HepG2 (cell line): ENCODE results near the gene CEP120. TPM values are rescaled to one million over a fixed set of nuclear protein-coding genes. Genes with fewer than 3 reads are reported as not detected.

Experiments
- ATAC-seq: fragments of 200-7000 bp; cut with Tn5 transposase; 3 replicates; pipeline ENCODE4 v1.9.1; 2020; ENCODE audit warnings: mild to moderate bottlenecking, moderate library complexity
- BruUV-seq: library from RNA; stranded (reverse); fragments of 400-500 nt; replicated peaks from 2 replicates; lab custom pipeline; 2021; lab: Mats Ljungman, UMichigan
- CTCF ChIA-PET: fragments of 300-600 bp; formaldehyde crosslinking; extraction: SDS; loops from one replicate; lab custom pipeline; 2021; ENCODE audit warnings: low total read pairs, inconsistent platforms, low intra/inter-chr PET ratio; lab: Yijun Ruan, JAX
- POLR2A ChIA-PET: fragments of 350-600 bp; sonication (Branson Sonifier 250); formaldehyde crosslinking; loops from one replicate; lab custom pipeline; 2020; ENCODE audit warnings: antibody characterized with exemption, inconsistent platforms; lab: Yijun Ruan, JAX
- DNase-seq: peaks from one replicate; pipeline ENCODE4 v3.0.0-alpha.2; 2015; ENCODE audit warnings: low spot score
- FAIRE-seq: peaks from 3 replicates; lab custom pipeline; 2011; peaks lifted over from hg19 to GRCh38; lab: Jason Lieb, UNC
- H2AFZ ChIP-seq: one replicate; pipeline ENCODE4 v1.6.1; 2011; ENCODE audit warnings: low read length, inconsistent platforms
- H3K27ac ChIP-seq: fragments of 300-600 bp; 3 replicates; pipeline ENCODE4 v1.8.0; 2011; ENCODE audit warnings: mixed run types, mild to moderate bottlenecking, mixed read lengths, low read length, inconsistent platforms; ENCODE audit not compliant: insufficient read depth; ENCODE audit errors: extremely low read length
- H3K27me3 ChIP-seq, 2 experiments: fragments of 200-600 bp in 1 of 2; 2 replicates in 1 of 2; 3 replicates in 1 of 2; pipeline versions ENCODE4 v1.6.0 to v1.8.0; 2011; ENCODE audit warnings: low read length in 2 of 2, mild to moderate bottlenecking in 2 of 2, moderate library complexity in 2 of 2, inconsistent platforms in 1 of 2; ENCODE audit not compliant: insufficient read depth in 2 of 2, control insufficient read depth in 1 of 2
- H3K36me3 ChIP-seq, 2 experiments: fragments of 200-600 bp in 1 of 2; replicated peaks in 1 of 2; 2 replicates in 1 of 2; 3 replicates in 1 of 2; pipeline versions ENCODE4 v1.5.1 to v1.8.0; 2011; ENCODE audit warnings: low read length in 2 of 2, inconsistent platforms in 1 of 2; ENCODE audit not compliant: insufficient read depth in 2 of 2, control insufficient read depth in 1 of 2
- H3K4me1 ChIP-seq: 2 replicates; pipeline ENCODE4 v1.5.1; 2012; ENCODE audit warnings: low read length, inconsistent platforms; ENCODE audit not compliant: insufficient read depth
- H3K4me2 ChIP-seq: 2 replicates; pipeline ENCODE4 v1.6.0; 2011; ENCODE audit warnings: low read depth, low read length, inconsistent platforms
- H3K4me3 ChIP-seq, 3 experiments: fragments of 200-600 bp in 1 of 3; sonication (generic), shearing (Covaris generic) in 1 of 3; replicated peaks in 1 of 3; 2 replicates each; pipeline ENCODE4 v1.5.1; 2011 to 2016; ENCODE audit warnings: low read length in 3 of 3, inconsistent platforms in 2 of 3, low read depth in 2 of 3, mild to moderate bottlenecking in 2 of 3, control low read depth in 1 of 3, mixed read lengths in 1 of 3; ENCODE audit not compliant: insufficient read depth in 1 of 3
- H3K79me2 ChIP-seq: one replicate; pipeline ENCODE4 v1.6.1; 2011; ENCODE audit warnings: low read length, inconsistent platforms; ENCODE audit not compliant: insufficient read depth
- H3K9ac ChIP-seq: 2 replicates; pipeline ENCODE4 v1.6.0; 2011; ENCODE audit warnings: mild to moderate bottlenecking, low read depth, low read length, inconsistent platforms; ENCODE audit not compliant: insufficient read depth
- H3K9me3 ChIP-seq: 2 replicates; pipeline ENCODE4 v1.5.1; 2012; ENCODE audit warnings: mild to moderate bottlenecking, low read length
- H4K20me1 ChIP-seq: 2 replicates; pipeline ENCODE4 v1.6.0; 2011; ENCODE audit warnings: inconsistent platforms, mild to moderate bottlenecking, low read length, moderate library complexity; ENCODE audit not compliant: insufficient read depth
- ATF1 ChIP-seq: IDR thresholded peaks from 2 replicates; pipeline ENCODE4 v1.6.1; 2016; ENCODE audit warnings: mild to moderate bottlenecking, control low read depth
- CENPBD1 ChIP-seq: sonication (generic); formaldehyde crosslinking; IDR thresholded peaks from 2 replicates; pipeline ENCODE4 v1.8.0; 2022; ENCODE audit warnings: missing genetic modification reagents, low read depth, mild to moderate bottlenecking, borderline replicate concordance
- HDAC6 ChIP-seq: fragments of 200-600 bp; sonication (generic); IDR thresholded peaks from 2 replicates; pipeline ENCODE4 v1.7.0; 2017; ENCODE audit warnings: mild to moderate bottlenecking, antibody characterized with exemption, low read length, low read depth
- HMG20B ChIP-seq: conservative IDR thresholded peaks from 2 replicates; pipeline ENCODE4 v1.6.1; 2016; ENCODE audit warnings: missing genetic modification reagents, missing compliant biosample characterization
- IKZF4 ChIP-seq: sonication (generic); formaldehyde crosslinking; IDR thresholded peaks from 2 replicates; pipeline ENCODE4 v1.5.1; 2020; ENCODE audit warnings: borderline replicate concordance, mild to moderate bottlenecking, low read depth, missing genetic modification reagents; ENCODE audit errors: not compliant biosample characterization
- SP5 ChIP-seq: IDR thresholded peaks from 2 replicates; pipeline ENCODE4 v1.6.1; 2016; ENCODE audit warnings: low read depth, borderline replicate concordance
- ZNF225 ChIP-seq: sonication (generic); formaldehyde crosslinking; IDR thresholded peaks from 2 replicates; pipeline ENCODE4 v1.4.0; 2020; ENCODE audit warnings: mild to moderate bottlenecking, missing genetic modification reagents
- ZNF326 ChIP-seq: sonication (generic); formaldehyde crosslinking; IDR thresholded peaks from 2 replicates; pipeline ENCODE4 v1.4.0; 2020; ENCODE audit warnings: missing genetic modification reagents, borderline replicate concordance
- ZNF34 ChIP-seq: sonication (generic); formaldehyde crosslinking; IDR thresholded peaks from 2 replicates; pipeline ENCODE4 v1.4.0; 2020; ENCODE audit warnings: mild to moderate bottlenecking, missing genetic modification reagents, borderline replicate concordance
- WGBS: methylation state at CpG from one replicate; pipeline ENCODE4 v1.1.6; 2017; ENCODE audit warnings: low lambda C conversion rate; 5-methylcytosine and 5-hydroxymethylcytosine counted together
- in situ Hi-C: cut with HindIII; loops from 2 replicates; pipeline ENCODE4 v1.10.0; 2017; ENCODE audit warnings: low pct_unique_long_range_greater_than_20kb; ENCODE audit not compliant: extremely low pct_ligation_motif_present
- intact Hi-C: fragments of 100-400 bp; cut with micrococcal nuclease; formaldehyde crosslinking; loops from one replicate; pipeline ENCODE4 v1.10.0; 2022; ENCODE audit not compliant: unreplicated experiment
- polyA plus RNA-seq, 8 experiments: library from polyadenylated mRNA; depleted of rRNA in 3 of 8; stranded (reverse) in 7 of 8; unstranded in 1 of 8; fragments of >200 nt; fragmentation: Illumina TruSeq in 4 of 8; extraction: Trizol in 4 of 8; gene quantifications; 2 replicates each; pipeline versions ENCODE4 v1.2.1 to v1.2.3, GENCODE V29; 2011 to 2016; ENCODE audit warnings: low read depth in 4 of 8, missing spikeins in 1 of 8, mixed read lengths in 1 of 8; ENCODE audit not compliant: insufficient read depth in 1 of 8
- total RNA-seq, 5 experiments: library from RNA; depleted of rRNA; stranded (reverse); fragments of >200 nt; fragmentation: Illumina TruSeq; extraction: Trizol; gene quantifications; 2 replicates each; pipeline ENCODE4 v1.2.3, GENCODE V29; 2016; ENCODE audit warnings: low read depth in 1 of 5
- TF ChIP-seq, protein P1 (sequence below): sonication (generic); formaldehyde crosslinking; IDR thresholded peaks from 2 replicates; pipeline ENCODE4 v1.4.0; 2020; ENCODE audit warnings: missing genetic modification reagents
- TF ChIP-seq, protein P2 (sequence below): sonication (generic); formaldehyde crosslinking; IDR thresholded peaks from 2 replicates; pipeline ENCODE4 v1.5.1; 2020; ENCODE audit warnings: mild to moderate bottlenecking, missing genetic modification reagents, moderate library complexity
- TF ChIP-seq, protein P3 (sequence below): sonication (generic); formaldehyde crosslinking; IDR thresholded peaks from 2 replicates; pipeline ENCODE4 v1.8.1; 2022; ENCODE audit warnings: low read depth, mild to moderate bottlenecking, missing genetic modification reagents

Gene CEP120
- total and polyA plus RNA-seq, 2 of the 13 experiments (the other 11 are each of a cell fraction or from before 2014, with no cell fraction given): 8.0 to 14.7 TPM

- no peaks in the 10 kb centered on the region for H3K27me3 ChIP-seq
- POLR2A ChIA-PET: interaction anchor here (1.0 to 2.3 kb wide), 3 partner anchors 82 to 654 kb away, joined by 3 to 7 read pairs (median 3); partner anchors contain the start of genes CSNK1G3 and SNX2
- peak overlapping the region; percentile 8; the same call in 1 of the 2 replicates for H3K4me2 ChIP-seq
- H3K9ac ChIP-seq: no peak overlapping the region
- no peak overlapping the region for H3K27ac ChIP-seq
- CTCF ChIA-PET: no interaction called here
- FAIRE-seq (no peak), DNase-seq (no peak), ATAC-seq (peak; percentile 80)
- H3K79me2 ChIP-seq: no peaks in the 10 kb centered on the region
- H2AFZ ChIP-seq: no peak overlapping the region
- intact Hi-C loops: no loop called here
- H4K20me1 ChIP-seq: no peaks in the 10 kb centered on the region
- BruUV-seq: no TSS peak
- 46% methylated on average over 3 of the region's 3 CpGs for WGBS
- no peak overlapping the region for H3K4me3 ChIP-seq
- peaks cover 15% of the 10 kb centered on the region for H3K4me1 ChIP-seq
- in situ Hi-C loops: no loop called here
- H3K9me3 ChIP-seq: no peaks in the 10 kb centered on the region
- H3K36me3 ChIP-seq: no peaks in the 10 kb centered on the region
- TF ChIP-seq, protein P1, sequence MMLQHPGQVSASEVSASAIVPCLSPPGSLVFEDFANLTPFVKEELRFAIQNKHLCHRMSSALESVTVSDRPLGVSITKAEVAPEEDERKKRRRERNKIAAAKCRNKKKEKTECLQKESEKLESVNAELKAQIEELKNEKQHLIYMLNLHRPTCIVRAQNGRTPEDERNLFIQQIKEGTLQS (CRISPR knock-in tag): no peak
- TF ChIP-seq SP5 (CRISPR knock-in tag) (no peak), ZNF34 (CRISPR knock-in tag) (no peak), IKZF4 (CRISPR knock-in tag) (no peak), HMG20B (CRISPR knock-in tag) (no peak), ZNF225 (CRISPR knock-in tag) (no peak), ATF1 (CRISPR knock-in tag) (no peak), ZNF326 (CRISPR knock-in tag) (no peak), HDAC6 (no peak), CENPBD1 (CRISPR knock-in tag) (no peak)
- TF ChIP-seq, protein P2, sequence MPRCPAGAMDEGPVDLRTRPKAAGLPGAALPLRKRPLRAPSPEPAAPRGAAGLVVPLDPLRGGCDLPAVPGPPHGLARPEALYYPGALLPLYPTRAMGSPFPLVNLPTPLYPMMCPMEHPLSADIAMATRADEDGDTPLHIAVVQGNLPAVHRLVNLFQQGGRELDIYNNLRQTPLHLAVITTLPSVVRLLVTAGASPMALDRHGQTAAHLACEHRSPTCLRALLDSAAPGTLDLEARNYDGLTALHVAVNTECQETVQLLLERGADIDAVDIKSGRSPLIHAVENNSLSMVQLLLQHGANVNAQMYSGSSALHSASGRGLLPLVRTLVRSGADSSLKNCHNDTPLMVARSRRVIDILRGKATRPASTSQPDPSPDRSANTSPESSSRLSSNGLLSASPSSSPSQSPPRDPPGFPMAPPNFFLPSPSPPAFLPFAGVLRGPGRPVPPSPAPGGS (CRISPR knock-in tag): no peak
- TF ChIP-seq, protein P3, sequence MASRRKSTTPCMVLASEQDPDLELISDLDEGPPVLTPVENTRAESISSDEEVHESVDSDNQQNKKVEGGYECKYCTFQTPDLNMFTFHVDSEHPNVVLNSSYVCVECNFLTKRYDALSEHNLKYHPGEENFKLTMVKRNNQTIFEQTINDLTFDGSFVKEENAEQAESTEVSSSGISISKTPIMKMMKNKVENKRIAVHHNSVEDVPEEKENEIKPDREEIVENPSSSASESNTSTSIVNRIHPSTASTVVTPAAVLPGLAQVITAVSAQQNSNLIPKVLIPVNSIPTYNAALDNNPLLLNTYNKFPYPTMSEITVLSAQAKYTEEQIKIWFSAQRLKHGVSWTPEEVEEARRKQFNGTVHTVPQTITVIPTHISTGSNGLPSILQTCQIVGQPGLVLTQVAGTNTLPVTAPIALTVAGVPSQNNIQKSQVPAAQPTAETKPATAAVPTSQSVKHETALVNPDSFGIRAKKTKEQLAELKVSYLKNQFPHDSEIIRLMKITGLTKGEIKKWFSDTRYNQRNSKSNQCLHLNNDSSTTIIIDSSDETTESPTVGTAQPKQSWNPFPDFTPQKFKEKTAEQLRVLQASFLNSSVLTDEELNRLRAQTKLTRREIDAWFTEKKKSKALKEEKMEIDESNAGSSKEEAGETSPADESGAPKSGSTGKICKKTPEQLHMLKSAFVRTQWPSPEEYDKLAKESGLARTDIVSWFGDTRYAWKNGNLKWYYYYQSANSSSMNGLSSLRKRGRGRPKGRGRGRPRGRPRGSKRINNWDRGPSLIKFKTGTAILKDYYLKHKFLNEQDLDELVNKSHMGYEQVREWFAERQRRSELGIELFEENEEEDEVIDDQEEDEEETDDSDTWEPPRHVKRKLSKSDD (CRISPR knock-in tag): no peak
Measured at GRCh38 chr5:123429221-123429954, 6.2 kb upstream of the CEP120 start.
